Mucosa of rectum (tissue), 2 donors: ENCODE measurements around the gene CDH18.

Experiments used
- H3K27ac ChIP-seq, 2 donors: one replicate each; pipeline ENCODE4 v1.7.0; 2013; ENCODE audit warnings: inconsistent platforms in 2 of 2, low read depth in 2 of 2, low read length in 2 of 2
- H3K27me3 ChIP-seq, 2 donors: one replicate each; pipeline ENCODE4 v1.7.0; 2013; ENCODE audit warnings: low read length in 2 of 2; ENCODE audit not compliant: control insufficient read depth in 2 of 2, insufficient read depth in 2 of 2
- H3K36me3 ChIP-seq, 2 donors: one replicate each; pipeline ENCODE4 v1.7.0; 2013; ENCODE audit warnings: low read length in 2 of 2; ENCODE audit not compliant: control insufficient read depth in 2 of 2, insufficient read depth in 2 of 2
- H3K4me1 ChIP-seq, 2 donors: one replicate each; pipeline ENCODE4 v1.7.0; 2013; ENCODE audit warnings: low read length in 2 of 2, mild to moderate bottlenecking in 1 of 2; ENCODE audit not compliant: control insufficient read depth in 2 of 2, insufficient read depth in 2 of 2
- H3K4me3 ChIP-seq, 2 donors: one replicate each; pipeline ENCODE4 v1.7.0; 2013; ENCODE audit warnings: low read length in 2 of 2
- H3K9ac ChIP-seq, 2 donors: one replicate each; pipeline ENCODE4 v1.7.0; 2013; ENCODE audit warnings: low read length in 2 of 2, low read depth in 1 of 2, mild to moderate bottlenecking in 1 of 2
- H3K9me3 ChIP-seq, 2 donors: one replicate each; pipeline ENCODE4 v1.7.0; 2013; ENCODE audit warnings: low read length in 2 of 2; ENCODE audit not compliant: control insufficient read depth in 2 of 2
- donor health status: healthy.
- donor health status: Normal muscosa, but diverticular disease.

The CDH18 gene

DNA sequence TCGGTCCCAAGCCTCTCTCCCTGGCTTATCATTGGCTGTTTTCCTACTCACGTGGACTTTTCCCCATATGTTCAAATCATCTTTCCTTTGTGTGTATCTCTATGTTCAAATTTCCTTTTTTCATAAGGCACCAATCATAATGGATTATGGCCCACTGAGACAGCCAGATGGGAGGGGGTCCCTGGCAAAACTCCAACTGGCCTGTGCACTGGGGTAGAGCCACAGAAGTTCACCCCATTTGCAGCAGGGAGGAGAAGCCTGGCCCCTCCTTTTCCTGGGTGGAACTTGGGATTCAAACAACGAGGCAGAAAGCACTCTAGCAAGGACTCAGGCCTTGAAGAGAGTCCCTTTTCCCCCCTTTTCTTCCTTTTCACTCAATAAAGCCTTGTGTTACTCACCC is 362.4 kb downstream of the CDH18 start:
- Histone ChIP-seq H3K4me3 (no peak overlapping the region), H3K9me3 (peaks cover 0 to 5% of the 10 kb centered on the region in 2 donors), H3K27ac (no peak overlapping the region), H3K9ac (no peak overlapping the region), H3K36me3 (no peaks in the 10 kb centered on the region), H3K4me1 (no peaks in the 10 kb centered on the region), H3K27me3 (no peaks in the 10 kb centered on the region)

GRCh38 chr5:19619571-19619970 is 368.4 kb downstream of the CDH18 start:
- Histone ChIP-seq H3K9me3 (peaks cover 0 to 3% of the 10 kb centered on the region in 2 donors), H3K4me3 (no peak overlapping the region), H3K9ac (no peak overlapping the region), H3K27ac (no peak overlapping the region), H3K36me3 (no peaks in the 10 kb centered on the region), H3K27me3 (no peaks in the 10 kb centered on the region), H3K4me1 (no peaks in the 10 kb centered on the region)

GRCh38 chr5:19616701-19617215 is 371.2 kb downstream of the CDH18 start:
- Histone ChIP-seq H3K27me3 (no peaks in the 10 kb centered on the region), H3K4me1 (no peaks in the 10 kb centered on the region), H3K27ac (no peak overlapping the region), H3K9me3 (no peaks in the 10 kb centered on the region), H3K4me3 (no peak overlapping the region), H3K36me3 (no peaks in the 10 kb centered on the region), H3K9ac (no peak overlapping the region)

DNA sequence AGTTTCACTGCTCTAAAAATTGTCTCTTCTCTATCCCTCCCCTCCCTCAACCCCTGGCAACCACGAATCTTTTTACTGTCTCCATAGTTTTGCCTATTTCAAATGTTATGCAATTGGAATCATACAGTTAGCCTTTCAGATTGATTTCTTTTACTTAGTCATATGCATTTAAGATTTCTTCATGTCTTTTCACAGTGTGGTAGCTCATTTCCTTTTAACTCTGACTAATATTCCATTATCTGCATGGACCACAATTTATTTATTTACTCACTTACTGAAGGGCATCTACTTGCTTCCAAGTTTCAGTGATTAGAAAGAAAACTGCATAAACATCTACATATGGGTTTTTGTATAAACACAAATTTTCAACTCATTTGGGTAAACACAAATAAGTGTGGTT is 372.3 kb downstream of the CDH18 start:
- H3K27ac ChIP-seq: no peak overlapping the region
- no peaks in the 10 kb centered on the region for H3K9me3 ChIP-seq
- H3K4me3 ChIP-seq: no peak overlapping the region
- no peaks in the 10 kb centered on the region for H3K36me3 ChIP-seq
- H3K9ac ChIP-seq: no peak overlapping the region
- no peaks in the 10 kb centered on the region for H3K4me1 ChIP-seq
- no peaks in the 10 kb centered on the region for H3K27me3 ChIP-seq

- H3K36me3 ChIP-seq: no peaks in the 10 kb centered on the region
- H3K4me3 ChIP-seq: no peak overlapping the region
- no peaks in the 10 kb centered on the region for H3K27me3 ChIP-seq
- H3K27ac ChIP-seq: no peak overlapping the region
- H3K9ac ChIP-seq: no peak overlapping the region
- H3K4me1 ChIP-seq: no peaks in the 10 kb centered on the region
- H3K9me3 ChIP-seq: no peaks in the 10 kb centered on the region
These were observed 372.9 kb downstream of the CDH18 start for GRCh38 chr5:19615071-19615470.

- no peaks in the 10 kb centered on the region for H3K36me3 ChIP-seq
- H3K9me3 ChIP-seq: no peaks in the 10 kb centered on the region
- H3K27me3 ChIP-seq: no peaks in the 10 kb centered on the region
- no peak overlapping the region for H3K4me3 ChIP-seq
- no peak overlapping the region for H3K9ac ChIP-seq
- no peaks in the 10 kb centered on the region for H3K4me1 ChIP-seq
- no peak overlapping the region for H3K27ac ChIP-seq
These were observed 379.5 kb downstream of the CDH18 start for GRCh38 chr5:19608444-19609002.

GRCh38 chr5:19605846-19606407 is 382.1 kb downstream of the CDH18 start:
- Histone ChIP-seq H3K4me1 (no peaks in the 10 kb centered on the region), H3K4me3 (no peak overlapping the region), H3K9ac (no peak overlapping the region), H3K27me3 (no peaks in the 10 kb centered on the region), H3K27ac (no peak overlapping the region), H3K36me3 (no peaks in the 10 kb centered on the region), H3K9me3 (no peaks in the 10 kb centered on the region)

DNA sequence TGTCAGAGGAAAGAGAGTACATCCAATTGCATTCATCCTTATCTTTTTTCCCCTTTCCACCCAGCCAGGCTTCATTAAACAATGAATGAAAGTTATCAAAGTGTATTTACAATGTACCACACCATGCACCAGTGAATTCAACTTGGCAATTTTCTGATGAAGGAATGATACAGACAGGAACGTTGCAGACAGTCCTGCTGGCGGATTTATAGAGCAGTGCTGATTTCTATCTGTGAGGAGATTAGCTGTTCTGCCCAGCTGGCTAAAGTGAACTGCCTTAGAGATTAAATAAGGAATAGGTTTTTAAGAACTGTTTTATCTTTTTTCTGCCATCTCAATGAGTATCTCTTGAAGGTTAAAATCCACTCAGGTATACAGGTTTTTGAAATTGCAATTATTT is 403.9 kb downstream of the CDH18 start:
- H3K9me3 ChIP-seq: no peaks in the 10 kb centered on the region
- H3K27ac ChIP-seq: no peak overlapping the region
- no peak overlapping the region for H3K9ac ChIP-seq
- H3K36me3 ChIP-seq: no peaks in the 10 kb centered on the region
- no peak overlapping the region for H3K4me3 ChIP-seq
- H3K27me3 ChIP-seq: no peaks in the 10 kb centered on the region
- H3K4me1 ChIP-seq: no peaks in the 10 kb centered on the region

GRCh38 chr5:19577882-19578281 is 410.1 kb downstream of the CDH18 start:
- H3K36me3 ChIP-seq: no peaks in the 10 kb centered on the region
- no peaks in the 10 kb centered on the region for H3K9me3 ChIP-seq
- H3K4me1 ChIP-seq: no peaks in the 10 kb centered on the region
- H3K27me3 ChIP-seq: no peaks in the 10 kb centered on the region
- no peak overlapping the region for H3K27ac ChIP-seq
- H3K9ac ChIP-seq: no peak overlapping the region
- H3K4me3 ChIP-seq: no peak overlapping the region

DNA sequence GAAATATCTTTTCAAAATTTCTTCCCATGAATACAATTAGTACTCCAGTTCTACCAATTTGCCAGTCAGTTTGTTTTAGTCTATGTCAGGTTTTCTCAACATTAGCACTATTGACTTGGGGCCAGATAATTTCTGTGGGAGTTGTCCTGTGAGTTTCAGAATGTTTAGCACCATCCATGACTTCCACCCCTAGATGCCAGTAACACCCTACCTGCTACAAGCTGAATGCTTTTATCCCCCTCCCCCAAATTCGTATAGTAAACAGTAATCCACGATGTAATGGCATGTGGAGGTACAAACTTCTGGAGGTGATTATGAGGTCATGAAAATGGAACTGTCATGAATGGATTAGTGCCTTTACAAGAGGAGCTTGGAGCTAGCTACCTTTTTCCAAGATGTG is 420.0 kb downstream of the CDH18 start:
- H3K36me3 ChIP-seq: no peaks in the 10 kb centered on the region
- no peaks in the 10 kb centered on the region for H3K27me3 ChIP-seq
- no peak overlapping the region for H3K9ac ChIP-seq
- no peaks in the 10 kb centered on the region for H3K4me1 ChIP-seq
- H3K4me3 ChIP-seq: no peak overlapping the region
- peaks cover 0 to 2% of the 10 kb centered on the region in 2 donors for H3K9me3 ChIP-seq
- H3K27ac ChIP-seq: no peak overlapping the region
